GM12801 (cell line): ENCODE measurements around the gene QRICH1.

ENCODE experiments used
- CTCF ChIP-seq: IDR thresholded peaks from one replicate; pipeline ENCODE4 v1.5.1; 2011; ENCODE audit warnings: control low read depth; ENCODE audit not compliant: insufficient read length; ENCODE audit errors: extremely low read depth

Gene QRICH1

GRCh38 chr3:49018707-49019006, 75.2 kb downstream of the QRICH1 start:
- no peak for TF ChIP-seq CTCF

GRCh38 chr3:49017971-49018706, 75.7 kb downstream of the QRICH1 start, which contains the start of gene DALRD3:
TSS of gene DALRD3 (minus strand) at chr3:49018580. CDS start at chr3:49018564, 16 bp downstream.
- no peak for TF ChIP-seq CTCF

- TF ChIP-seq CTCF = no peak
These were observed 76.5 kb downstream of the QRICH1 start for GRCh38 chr3:49017229-49017970.

- no peak for TF ChIP-seq CTCF
These were observed 77.2 kb downstream of the QRICH1 start for GRCh38 chr3:49016414-49017228.

GRCh38 chr3:49015765-49016164, 78.1 kb downstream of the QRICH1 start:
- TF ChIP-seq CTCF = no peak

GRCh38 chr3:49015072-49015471, 78.8 kb downstream of the QRICH1 start:
- TF ChIP-seq CTCF = no peak
